HepG2 (cell line): ENCODE data around the gene INSR. TPM values are rescaled to one million over a fixed set of nuclear protein-coding genes. Genes with fewer than 3 reads are reported as not detected.

ENCODE experiments used
- ATAC-seq: fragments of 200-7000 bp; cut with Tn5 transposase; 3 replicates; pipeline ENCODE4 v1.9.1; 2020; ENCODE audit warnings: mild to moderate bottlenecking, moderate library complexity
- BruUV-seq: library from RNA; stranded (reverse); fragments of 400-500 nt; replicated peaks from 2 replicates; lab custom pipeline; 2021; lab: Mats Ljungman, UMichigan
- CTCF ChIA-PET: fragments of 300-600 bp; formaldehyde crosslinking; extraction: SDS; loops from one replicate; lab custom pipeline; 2021; ENCODE audit warnings: low total read pairs, inconsistent platforms, low intra/inter-chr PET ratio; lab: Yijun Ruan, JAX
- POLR2A ChIA-PET: fragments of 350-600 bp; sonication (Branson Sonifier 250); formaldehyde crosslinking; loops from one replicate; lab custom pipeline; 2020; ENCODE audit warnings: antibody characterized with exemption, inconsistent platforms; lab: Yijun Ruan, JAX
- DNase-seq: peaks from one replicate; pipeline ENCODE4 v3.0.0-alpha.2; 2015; ENCODE audit warnings: low spot score
- FAIRE-seq: peaks from 3 replicates; lab custom pipeline; 2011; peaks lifted over from hg19 to GRCh38; lab: Jason Lieb, UNC
- H2AFZ ChIP-seq: one replicate; pipeline ENCODE4 v1.6.1; 2011; ENCODE audit warnings: low read length, inconsistent platforms
- H3K27ac ChIP-seq: fragments of 300-600 bp; 3 replicates; pipeline ENCODE4 v1.8.0; 2011; ENCODE audit warnings: mixed run types, mild to moderate bottlenecking, mixed read lengths, low read length, inconsistent platforms; ENCODE audit not compliant: insufficient read depth; ENCODE audit errors: extremely low read length
- H3K27me3 ChIP-seq, 2 experiments: fragments of 200-600 bp in 1 of 2; 2 replicates in 1 of 2; 3 replicates in 1 of 2; pipeline versions ENCODE4 v1.6.0 to v1.8.0; 2011; ENCODE audit warnings: low read length in 2 of 2, mild to moderate bottlenecking in 2 of 2, moderate library complexity in 2 of 2, inconsistent platforms in 1 of 2; ENCODE audit not compliant: insufficient read depth in 2 of 2, control insufficient read depth in 1 of 2
- H3K36me3 ChIP-seq, 2 experiments: fragments of 200-600 bp in 1 of 2; replicated peaks in 1 of 2; 2 replicates in 1 of 2; 3 replicates in 1 of 2; pipeline versions ENCODE4 v1.5.1 to v1.8.0; 2011; ENCODE audit warnings: low read length in 2 of 2, inconsistent platforms in 1 of 2; ENCODE audit not compliant: insufficient read depth in 2 of 2, control insufficient read depth in 1 of 2
- H3K4me1 ChIP-seq: 2 replicates; pipeline ENCODE4 v1.5.1; 2012; ENCODE audit warnings: low read length, inconsistent platforms; ENCODE audit not compliant: insufficient read depth
- H3K4me2 ChIP-seq: 2 replicates; pipeline ENCODE4 v1.6.0; 2011; ENCODE audit warnings: low read depth, low read length, inconsistent platforms
- H3K4me3 ChIP-seq, 3 experiments: fragments of 200-600 bp in 1 of 3; sonication (generic), shearing (Covaris generic) in 1 of 3; replicated peaks in 1 of 3; 2 replicates each; pipeline ENCODE4 v1.5.1; 2011 to 2016; ENCODE audit warnings: low read length in 3 of 3, inconsistent platforms in 2 of 3, low read depth in 2 of 3, mild to moderate bottlenecking in 2 of 3, control low read depth in 1 of 3, mixed read lengths in 1 of 3; ENCODE audit not compliant: insufficient read depth in 1 of 3
- H3K79me2 ChIP-seq: one replicate; pipeline ENCODE4 v1.6.1; 2011; ENCODE audit warnings: low read length, inconsistent platforms; ENCODE audit not compliant: insufficient read depth
- H3K9ac ChIP-seq: 2 replicates; pipeline ENCODE4 v1.6.0; 2011; ENCODE audit warnings: mild to moderate bottlenecking, low read depth, low read length, inconsistent platforms; ENCODE audit not compliant: insufficient read depth
- H3K9me3 ChIP-seq: 2 replicates; pipeline ENCODE4 v1.5.1; 2012; ENCODE audit warnings: mild to moderate bottlenecking, low read length
- H4K20me1 ChIP-seq: 2 replicates; pipeline ENCODE4 v1.6.0; 2011; ENCODE audit warnings: inconsistent platforms, mild to moderate bottlenecking, low read length, moderate library complexity; ENCODE audit not compliant: insufficient read depth
- CBFB ChIP-seq: sonication (generic); formaldehyde crosslinking; IDR thresholded peaks from 2 replicates; pipeline ENCODE4 v1.4.0; 2020; ENCODE audit warnings: missing genetic modification reagents
- MBD4 ChIP-seq: IDR thresholded peaks from 2 replicates; pipeline ENCODE4 v1.6.1; 2012; ENCODE audit warnings: low read length, inconsistent platforms, borderline replicate concordance
- SETDB1 ChIP-seq: sonication (generic); formaldehyde crosslinking; IDR thresholded peaks from 2 replicates; pipeline ENCODE4 v1.5.1; 2020; ENCODE audit warnings: missing genetic modification reagents, mild to moderate bottlenecking, borderline replicate concordance
- SMARCE1 ChIP-seq: fragments of 450-650 bp; IDR thresholded peaks from 2 replicates; pipeline ENCODE4 v1.6.1; 2017; ENCODE audit warnings: borderline replicate concordance
- ZBTB46 ChIP-seq: sonication (generic); formaldehyde crosslinking; IDR thresholded peaks from 2 replicates; pipeline ENCODE4 v1.4.0; 2020; ENCODE audit warnings: mild to moderate bottlenecking, missing genetic modification reagents, borderline replicate concordance
- ZNF121 ChIP-seq: sonication (generic); formaldehyde crosslinking; IDR thresholded peaks from 2 replicates; pipeline ENCODE4 v1.5.0; 2020; ENCODE audit warnings: mild to moderate bottlenecking, missing genetic modification reagents
- ZNF558 ChIP-seq: sonication (generic); formaldehyde crosslinking; IDR thresholded peaks from 2 replicates; pipeline ENCODE4 v1.9.0; 2022; ENCODE audit warnings: mild to moderate bottlenecking, missing genetic modification reagents, borderline replicate concordance
- ZNF772 ChIP-seq: sonication (generic); formaldehyde crosslinking; IDR thresholded peaks from 2 replicates; pipeline ENCODE4 v1.5.0; 2020; ENCODE audit warnings: mild to moderate bottlenecking, missing genetic modification reagents
- WGBS: methylation state at CpG from one replicate; pipeline ENCODE4 v1.1.6; 2017; ENCODE audit warnings: low lambda C conversion rate; 5-methylcytosine and 5-hydroxymethylcytosine counted together
- in situ Hi-C: cut with HindIII; loops from 2 replicates; pipeline ENCODE4 v1.10.0; 2017; ENCODE audit warnings: low pct_unique_long_range_greater_than_20kb; ENCODE audit not compliant: extremely low pct_ligation_motif_present
- intact Hi-C: fragments of 100-400 bp; cut with micrococcal nuclease; formaldehyde crosslinking; loops from one replicate; pipeline ENCODE4 v1.10.0; 2022; ENCODE audit not compliant: unreplicated experiment
- polyA plus RNA-seq, 8 experiments: library from polyadenylated mRNA; depleted of rRNA in 3 of 8; stranded (reverse) in 7 of 8; unstranded in 1 of 8; fragments of >200 nt; fragmentation: Illumina TruSeq in 4 of 8; extraction: Trizol in 4 of 8; gene quantifications; 2 replicates each; pipeline versions ENCODE4 v1.2.1 to v1.2.3, GENCODE V29; 2011 to 2016; ENCODE audit warnings: low read depth in 4 of 8, missing spikeins in 1 of 8, mixed read lengths in 1 of 8; ENCODE audit not compliant: insufficient read depth in 1 of 8
- total RNA-seq, 5 experiments: library from RNA; depleted of rRNA; stranded (reverse); fragments of >200 nt; fragmentation: Illumina TruSeq; extraction: Trizol; gene quantifications; 2 replicates each; pipeline ENCODE4 v1.2.3, GENCODE V29; 2016; ENCODE audit warnings: low read depth in 1 of 5
- TF ChIP-seq, protein P1 (sequence below): sonication (generic); formaldehyde crosslinking; conservative IDR thresholded peaks from 2 replicates; pipeline ENCODE4 v1.8.0; 2022; ENCODE audit warnings: missing genetic modification reagents

Gene INSR
- total and polyA plus RNA-seq, 2 of the 13 experiments (the other 11 are each of a cell fraction or from before 2014, with no cell fraction given) = 24.2 to 29.8 TPM

DNA sequence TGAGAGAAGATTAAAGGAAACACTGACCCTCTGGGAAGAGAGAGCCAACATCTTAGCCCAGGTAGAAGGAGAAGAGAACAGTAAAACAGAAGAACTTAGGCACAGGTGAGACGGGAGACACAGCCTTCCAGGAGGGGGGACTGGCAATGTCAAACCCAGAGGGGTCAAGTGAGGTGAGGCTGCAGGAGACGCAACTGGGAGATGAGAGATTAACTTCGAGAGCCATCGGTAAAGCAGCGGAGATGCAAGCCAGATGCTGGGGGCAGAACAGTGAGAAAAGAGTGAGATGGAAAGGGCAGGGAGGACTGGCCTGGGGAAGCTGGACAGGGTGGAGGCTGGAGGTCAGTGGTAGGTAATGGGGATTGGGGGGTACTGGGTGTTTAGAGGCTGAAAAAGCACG, 5.2 kb downstream of the INSR start:
- WGBS = 89% methylated on average over 6 of the region's 6 CpGs
- POLR2A ChIA-PET = interaction anchor here (1.7 kb wide), 1 partner anchor 13 kb away, joined by 6 read pairs; no protein-coding TSS in a partner anchor
- intact Hi-C loops = no loop called here
- Histone ChIP-seq H3K4me2 (peak overlapping the region; percentile 39; the same call in 1 of the 2 replicates), H4K20me1 (peaks cover 47% of the 10 kb centered on the region), H3K36me3 (0 out of 5 replicates have a peak, but pooled peaks cover 0 to 1% of the 10 kb centered on the region in 2 experiments), H3K4me1 (peaks cover 56% of the 10 kb centered on the region), H3K9me3 (no peaks in the 10 kb centered on the region), H3K9ac (no peak overlapping the region), H2AFZ (no peak overlapping the region), H3K27me3 (no peaks in the 10 kb centered on the region), H3K4me3 (no peak overlapping the region), H3K79me2 (peaks cover 69% of the 10 kb centered on the region), H3K27ac (peak overlapping the region; percentile 76)
- no TSS peak for BruUV-seq
- DNase-seq (no peak), FAIRE-seq (no peak), ATAC-seq (no peak)
- TF ChIP-seq SETDB1 = no peak
- TF ChIP-seq MBD4 = no peak
- TF ChIP-seq, protein P1, sequence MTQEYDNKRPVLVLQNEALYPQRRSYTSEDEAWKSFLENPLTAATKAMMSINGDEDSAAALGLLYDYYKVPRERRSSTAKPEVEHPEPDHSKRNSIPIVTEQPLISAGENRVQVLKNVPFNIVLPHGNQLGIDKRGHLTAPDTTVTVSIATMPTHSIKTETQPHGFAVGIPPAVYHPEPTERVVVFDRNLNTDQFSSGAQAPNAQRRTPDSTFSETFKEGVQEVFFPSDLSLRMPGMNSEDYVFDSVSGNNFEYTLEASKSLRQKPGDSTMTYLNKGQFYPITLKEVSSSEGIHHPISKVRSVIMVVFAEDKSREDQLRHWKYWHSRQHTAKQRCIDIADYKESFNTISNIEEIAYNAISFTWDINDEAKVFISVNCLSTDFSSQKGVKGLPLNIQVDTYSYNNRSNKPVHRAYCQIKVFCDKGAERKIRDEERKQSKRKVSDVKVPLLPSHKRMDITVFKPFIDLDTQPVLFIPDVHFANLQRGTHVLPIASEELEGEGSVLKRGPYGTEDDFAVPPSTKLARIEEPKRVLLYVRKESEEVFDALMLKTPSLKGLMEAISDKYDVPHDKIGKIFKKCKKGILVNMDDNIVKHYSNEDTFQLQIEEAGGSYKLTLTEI = no peak
- no peak for TF ChIP-seq SMARCE1
- TF ChIP-seq ZNF772 (CRISPR knock-in tag) = no peak
- TF ChIP-seq ZNF558 (CRISPR knock-in tag) = no peak
- no peak for TF ChIP-seq CBFB (CRISPR knock-in tag)
- in situ Hi-C loops = no loop called here
- CTCF ChIA-PET = no interaction called here

DNA sequence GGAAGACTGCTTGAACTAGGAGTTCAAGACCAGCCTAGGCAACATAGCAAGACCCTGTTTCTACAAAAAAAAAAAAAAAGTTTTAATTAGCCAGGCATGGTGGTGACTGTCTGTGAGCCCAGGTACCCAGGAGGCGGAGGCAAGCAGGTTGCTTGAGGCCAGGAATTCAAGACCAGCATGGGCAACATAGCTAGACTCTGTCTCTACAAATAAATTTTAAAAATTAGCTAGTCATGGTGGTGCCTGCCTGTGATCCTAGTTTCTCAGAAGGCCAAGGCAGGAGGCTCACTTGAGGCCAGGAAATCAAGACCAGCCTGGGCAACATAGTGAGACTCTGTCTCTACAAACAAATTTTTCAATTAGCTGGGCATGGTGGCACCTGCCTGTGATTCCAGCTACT, 6.1 kb downstream of the INSR start:
- Histone ChIP-seq H3K79me2 (peaks cover 73% of the 10 kb centered on the region), H3K9me3 (no peaks in the 10 kb centered on the region), H3K4me3 (no peak overlapping the region), H3K9ac (peak overlapping the region; percentile 34; the same call in 1 of the 2 replicates), H3K27me3 (no peaks in the 10 kb centered on the region), H2AFZ (no peak overlapping the region), H3K27ac (peak overlapping the region; percentile 76), H3K36me3 (0 out of 5 replicates have a peak, but pooled peaks cover 0 to 1% of the 10 kb centered on the region in 2 experiments), H3K4me2 (peak overlapping the region; percentile 37), H3K4me1 (peaks cover 63% of the 10 kb centered on the region), H4K20me1 (peaks cover 51% of the 10 kb centered on the region)
- FAIRE-seq = no peak
- DNase-seq = no peak
- in situ Hi-C loops (no loop called here), intact Hi-C loops (no loop called here)
- TF ChIP-seq ZBTB46 (CRISPR knock-in tag) (no peak), ZNF121 (CRISPR knock-in tag) (0 out of 2 replicates have a peak, but pooled peaks have one; percentile 19)
- 83% methylated on average over 1 of the region's 1 CpG for WGBS
- CTCF ChIA-PET = no interaction called here
- no TSS peak for BruUV-seq
- POLR2A ChIA-PET = interaction anchor here (1.7 kb wide), 1 partner anchor 12 kb away, joined by 6 read pairs; no protein-coding TSS in a partner anchor
- ATAC-seq = no peak
